Cerebellar nuclear complex (tissue), 1 donor: ENCODE data around the gene RGCC.
"Not testable (repeated sequence)": the region's sequence is repeated elsewhere in the genome, so short reads cannot be mapped to it uniquely, and the experiment has no call there.

Experiments used
- DNase-seq, 2 experiments: peaks; one replicate each; lab custom pipeline; 2025; lab: John Stamatoyannopoulos, UW

The RGCC gene

GRCh38 chr13:41491436-41491835, 34.1 kb downstream of the RGCC start:
- DNase-seq, result no peak

DNA sequence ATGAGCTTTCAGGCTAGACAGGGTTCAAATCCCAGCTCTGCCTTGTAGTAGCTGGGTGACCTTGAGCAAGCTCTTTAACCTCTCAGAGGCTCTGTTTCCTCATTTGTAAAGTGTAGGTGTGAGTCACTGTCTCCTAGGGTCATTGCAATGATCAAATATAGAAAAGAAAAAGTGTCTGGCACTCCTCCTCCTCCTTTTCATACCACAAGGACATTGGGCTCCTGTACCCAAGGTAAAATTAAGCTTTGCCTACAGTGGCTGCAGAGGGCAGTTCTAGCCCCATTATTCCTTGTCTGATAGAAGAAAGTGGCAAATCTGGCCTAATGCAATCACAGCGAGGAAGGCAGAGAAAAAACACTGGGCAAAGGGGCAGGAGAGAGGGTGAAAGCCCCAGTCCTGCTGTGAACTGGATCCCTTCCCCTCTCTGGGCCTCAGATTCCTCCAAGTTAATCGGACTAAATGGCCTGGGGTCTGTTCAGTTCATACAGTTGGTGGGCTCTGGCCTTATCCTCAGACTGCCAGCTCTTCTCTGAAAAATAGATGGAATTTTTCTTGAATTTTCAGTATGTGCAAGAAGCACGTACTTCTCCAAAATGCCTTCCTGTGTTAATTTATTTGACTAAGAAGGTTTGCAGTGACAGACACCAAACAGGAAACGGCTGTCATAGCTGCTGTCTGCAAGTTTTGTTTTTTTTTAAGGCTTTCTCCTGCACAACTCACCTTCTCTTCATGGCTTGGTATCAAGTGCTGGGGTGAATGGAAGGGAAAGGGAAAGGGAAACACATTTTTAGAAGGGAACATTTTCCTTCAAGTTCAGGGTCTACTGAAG, 35.3 kb downstream of the RGCC start:
- no peak for DNase-seq

- no peak for DNase-seq
Observed at GRCh38 chr13:41494202-41494601, 36.9 kb downstream of the RGCC start.

- no peak for DNase-seq
Observed at GRCh38 chr13:41495044-41495443, 37.7 kb downstream of the RGCC start.

DNA sequence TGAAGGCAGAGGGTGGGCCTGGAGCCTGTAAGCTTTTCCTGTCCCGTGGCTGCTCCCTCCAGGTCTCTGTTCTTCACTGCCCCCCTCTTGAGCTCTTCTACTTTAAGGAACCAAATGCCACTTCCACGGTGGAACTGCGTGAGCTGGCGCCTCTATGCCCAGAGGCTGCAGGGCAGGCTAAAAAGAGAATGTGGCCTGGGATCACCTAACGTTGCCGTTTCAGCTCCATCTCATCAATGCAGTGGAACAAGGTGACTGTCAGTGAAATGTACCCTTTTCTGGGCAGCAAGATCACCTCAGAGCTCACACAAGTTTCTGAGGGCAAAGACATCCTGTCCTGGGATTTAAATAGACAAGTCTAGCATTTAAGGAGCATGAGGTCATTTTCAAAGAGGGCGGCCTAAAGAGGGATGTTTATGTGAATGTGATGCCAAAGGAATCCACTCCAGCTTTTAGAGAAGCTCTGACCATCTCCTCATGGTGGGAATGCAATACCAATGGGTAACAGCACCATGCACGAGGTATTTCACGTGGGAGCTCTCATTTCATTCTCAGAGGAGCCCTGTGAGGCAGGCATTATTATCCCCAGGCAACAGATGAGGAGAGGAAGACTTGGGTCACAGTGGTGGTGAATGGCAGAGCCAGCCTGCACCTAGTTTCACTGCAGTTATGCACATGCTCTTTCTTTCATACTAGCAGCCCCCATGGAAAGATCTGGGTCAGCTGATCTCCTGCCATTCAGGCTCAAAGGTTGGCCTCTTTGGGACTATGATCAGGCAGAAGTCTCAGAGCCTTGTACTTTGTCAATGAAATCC, 39.3 kb downstream of the RGCC start:
- DNase-seq, result no peak

- no peak for DNase-seq
Observed at GRCh38 chr13:41497436-41497835, 40.1 kb downstream of the RGCC start.

DNA sequence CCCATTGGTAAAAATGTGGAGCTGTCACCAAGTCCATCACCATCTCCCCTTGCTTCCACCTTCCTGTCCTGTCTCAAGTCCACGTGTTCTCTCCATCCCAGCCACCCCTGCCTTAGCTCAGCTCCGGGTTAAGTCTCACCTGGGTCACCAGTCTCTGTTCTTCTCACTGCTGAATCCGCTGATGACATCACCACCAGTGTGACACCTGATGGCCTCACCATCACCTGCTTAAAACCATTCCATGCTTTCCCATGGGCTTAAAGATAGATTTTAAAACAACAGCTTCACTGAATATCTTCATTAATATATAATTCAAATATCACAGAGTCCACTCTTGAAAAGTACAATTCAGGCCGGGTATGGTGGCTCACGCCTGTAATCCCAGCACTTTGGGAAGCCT, 42.1 kb downstream of the RGCC start:
- DNase-seq, result no peak

DNA sequence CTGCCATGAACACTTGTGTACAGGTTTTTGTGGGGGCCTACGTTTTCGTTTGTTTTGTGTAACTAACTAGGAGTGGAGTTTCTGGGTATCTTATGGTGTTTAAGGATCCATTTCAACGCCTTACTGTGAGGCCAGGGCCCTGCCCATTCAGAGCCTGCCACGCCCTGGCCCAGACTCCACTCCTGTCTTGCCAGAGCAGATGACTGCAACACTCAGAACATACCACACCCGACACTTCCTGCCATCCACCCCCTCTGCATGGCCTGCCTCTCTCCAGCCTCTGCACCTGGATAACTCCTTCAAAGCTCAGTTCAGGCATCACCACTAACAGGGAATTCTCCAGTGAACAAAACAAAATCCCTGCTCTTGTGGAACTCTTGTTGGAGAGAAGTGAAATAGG, 43.2 kb downstream of the RGCC start:
- no peak for DNase-seq

DNA sequence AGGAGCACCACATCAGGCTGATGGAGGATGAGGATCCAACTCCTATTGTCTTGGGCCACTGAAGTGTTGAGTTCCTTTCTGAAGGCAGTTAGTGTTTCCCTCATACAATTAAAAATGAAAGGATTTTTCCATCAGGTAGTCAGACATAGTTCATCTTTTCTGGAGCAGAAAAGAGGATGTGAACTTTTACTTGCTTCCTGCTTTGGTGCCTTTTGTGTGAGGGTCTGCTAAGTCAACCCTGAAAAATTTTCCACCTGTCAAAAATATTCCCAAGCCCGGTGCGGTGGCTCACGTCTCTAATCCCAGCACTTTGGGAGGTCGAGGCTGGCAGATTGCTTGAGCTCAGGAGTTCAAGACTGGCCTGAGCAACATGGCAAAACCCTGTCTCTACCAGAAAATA, 43.9 kb downstream of the RGCC start:
- DNase-seq, result no peak

DNA sequence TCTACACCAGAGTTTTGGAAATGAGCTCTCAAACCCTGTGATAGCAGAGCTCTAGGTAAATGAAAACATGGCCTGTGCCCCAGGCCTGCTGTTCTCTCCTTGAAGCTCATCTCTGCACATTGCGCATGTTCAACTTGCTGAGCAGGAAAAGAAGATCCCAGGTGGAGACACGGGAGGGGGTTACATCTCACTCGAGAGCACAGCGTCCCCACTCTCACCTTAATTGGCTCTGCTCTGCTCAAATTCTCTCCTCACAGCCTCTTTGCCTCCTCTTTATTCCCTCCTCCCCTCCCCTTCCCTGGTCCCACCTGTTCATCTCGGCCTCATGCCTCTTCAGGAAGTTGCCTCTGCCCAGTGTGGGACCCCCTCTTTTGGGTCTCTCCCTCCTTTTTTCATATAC, 44.7 kb downstream of the RGCC start:
- no peak for DNase-seq

- no peak for DNase-seq
Observed at GRCh38 chr13:41502673-41503072, 45.3 kb downstream of the RGCC start.

- no peak for DNase-seq
Observed at GRCh38 chr13:41503356-41503755, 46.0 kb downstream of the RGCC start.

DNA sequence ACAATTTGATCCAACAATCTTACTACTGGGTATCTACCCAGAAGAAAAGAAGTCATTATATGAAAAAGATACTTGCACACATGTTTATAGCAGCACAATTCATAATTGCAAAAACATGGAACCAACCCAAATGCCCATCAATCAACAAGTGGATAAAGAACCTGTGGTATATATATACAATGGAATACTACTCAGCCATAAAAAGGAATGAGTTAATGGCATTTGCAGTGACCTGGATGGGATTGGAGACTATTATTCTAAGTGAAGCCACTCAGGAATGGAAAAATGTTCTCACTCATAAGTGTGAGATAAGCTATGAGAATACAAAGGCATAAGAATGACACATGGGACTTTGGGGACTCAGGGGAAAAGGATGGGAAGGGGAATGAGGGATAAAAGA, 47.3 kb downstream of the RGCC start:
- DNase-seq, result not testable (repeated sequence)

GRCh38 chr13:41505209-41505835, 48.0 kb downstream of the RGCC start:
- DNase-seq, result no peak

DNA sequence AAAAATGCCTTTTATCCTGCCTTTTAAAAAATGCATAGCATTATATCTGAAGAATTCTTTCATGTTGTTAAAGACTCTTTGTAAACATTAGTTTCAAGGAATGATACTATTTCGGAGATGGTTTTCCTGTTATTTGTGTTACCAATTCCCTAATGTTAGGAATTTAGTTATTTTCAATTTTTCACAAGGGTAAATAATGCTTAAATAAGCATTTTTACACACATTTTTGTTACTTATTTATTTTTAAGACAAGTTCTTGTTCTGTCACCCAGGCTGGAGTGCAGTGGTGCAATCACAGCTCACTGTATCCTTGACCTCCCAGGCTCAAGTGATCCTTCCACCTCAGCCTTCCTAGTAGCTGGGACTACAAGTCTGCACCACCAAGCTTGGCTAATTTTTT, 49.0 kb downstream of the RGCC start:
- DNase-seq, result no peak

GRCh38 chr13:41509971-41510370, 52.6 kb downstream of the RGCC start:
- DNase-seq, result no peak

DNA sequence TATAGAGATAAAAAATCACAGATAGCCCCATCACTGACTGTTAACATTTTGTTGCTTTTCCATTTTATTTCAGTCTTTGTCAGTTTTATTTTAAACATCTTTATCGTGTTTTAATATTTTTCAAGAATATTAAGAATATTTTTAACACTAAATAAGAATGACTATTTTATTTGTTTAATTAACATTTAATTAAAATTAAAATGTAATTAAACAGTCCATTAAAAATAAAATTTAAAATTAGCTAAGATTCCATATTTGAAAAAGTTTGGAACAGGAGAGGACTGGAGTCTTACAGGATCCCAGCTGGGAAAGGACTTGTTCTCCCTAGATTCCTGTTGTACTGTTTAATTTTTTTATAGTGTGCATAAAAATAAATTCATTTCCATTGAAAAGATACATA, 54.5 kb downstream of the RGCC start:
- DNase-seq, result no peak

- DNase-seq, result no peak
Observed at GRCh38 chr13:41512441-41512840, 55.1 kb downstream of the RGCC start.

DNA sequence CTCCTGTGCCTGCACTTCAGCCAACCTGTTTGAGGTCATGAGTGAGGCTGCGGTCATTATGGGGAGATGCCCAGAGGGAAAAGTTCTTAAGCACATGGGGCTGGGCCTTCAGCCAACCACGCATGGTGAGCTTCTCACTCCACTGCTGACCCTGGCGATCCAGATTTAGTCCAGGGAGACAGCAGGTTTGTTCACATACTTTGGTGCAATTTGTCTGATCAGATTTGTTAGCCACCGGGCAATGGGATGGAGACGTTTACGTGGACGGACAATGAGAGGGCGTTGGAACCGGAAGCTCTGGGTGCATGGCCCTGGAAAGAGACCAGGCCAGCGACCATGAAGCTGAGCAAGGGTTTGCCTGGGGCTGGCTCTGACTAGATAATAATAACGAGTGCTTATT, 56.2 kb downstream of the RGCC start:
- no peak for DNase-seq

DNA sequence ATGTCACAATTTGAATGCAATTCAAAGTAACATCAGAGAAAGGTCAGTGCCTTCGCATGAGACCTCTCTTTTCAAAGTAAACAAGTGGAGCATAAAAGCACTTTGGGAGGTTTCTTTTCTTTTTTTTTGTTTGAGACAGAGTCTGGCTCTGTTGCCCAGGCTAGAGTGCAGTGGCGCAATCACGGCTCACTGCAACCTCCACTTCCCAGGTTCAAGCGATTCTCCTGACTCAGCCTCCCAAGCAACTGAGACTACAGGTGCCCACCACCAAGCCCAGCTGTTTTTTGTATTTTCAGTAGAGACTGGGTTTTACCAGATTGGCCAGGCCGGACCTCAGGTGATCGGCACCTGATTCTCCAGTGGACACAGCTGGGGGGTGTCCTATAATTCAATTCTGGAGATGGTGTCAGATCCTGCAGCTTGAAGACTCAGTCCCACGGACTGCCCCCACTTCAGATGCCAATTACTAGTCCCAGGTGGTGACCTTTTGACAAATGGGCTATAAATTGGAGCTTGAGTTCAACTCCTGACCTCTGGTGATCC, 57.6 kb downstream of the RGCC start:
- DNase-seq, result no peak

DNA sequence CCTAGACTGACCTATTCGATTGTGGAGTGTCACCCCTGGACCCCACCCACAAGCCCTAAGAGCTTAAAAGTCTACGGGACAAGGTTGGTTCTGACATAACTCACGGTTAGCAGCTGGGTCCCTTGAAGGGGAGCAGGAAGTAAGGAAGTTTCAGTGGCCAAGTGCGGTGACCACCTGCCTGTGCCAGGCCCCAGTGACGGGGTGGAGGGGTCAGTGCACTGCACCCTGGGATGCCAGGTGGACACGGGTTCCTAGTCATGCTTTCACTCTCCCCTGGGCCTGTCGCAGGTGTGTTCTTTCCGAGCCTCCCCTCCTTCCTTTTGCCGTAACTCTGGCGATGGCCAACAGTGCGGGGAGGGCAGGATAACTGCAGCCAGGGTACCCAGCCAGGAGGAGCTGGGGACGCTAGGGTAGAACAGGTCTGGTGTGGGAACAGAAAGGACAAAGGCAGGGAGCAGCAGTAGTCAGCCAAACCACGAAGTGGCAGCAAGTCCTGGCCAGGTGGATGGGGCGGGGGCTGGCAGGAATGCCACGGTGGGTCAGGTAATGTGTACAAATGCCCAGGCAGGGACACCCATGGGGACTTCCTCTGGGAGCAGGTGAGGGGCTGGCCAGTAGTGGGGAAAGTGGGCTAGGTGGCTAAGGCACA, 58.3 kb downstream of the RGCC start:
- DNase-seq, result no peak

- DNase-seq, result no peak
Observed at GRCh38 chr13:41516166-41516565, 58.8 kb downstream of the RGCC start.
